Smooth muscle cell (in vitro differentiated cells): ENCODE results near the gene SPRR2A. TPM values are rescaled to one million over a fixed set of nuclear protein-coding genes. Genes with fewer than 3 reads are reported as not detected.
"Not testable (repeated sequence)": the region's sequence is repeated elsewhere in the genome, so short reads cannot be mapped to it uniquely, and the experiment has no call there.

ENCODE experiments used
- DNase-seq: peaks from one replicate; lab custom pipeline; 2025; ENCODE audit not compliant: unreplicated experiment; lab: John Stamatoyannopoulos, UW
- H2AFZ ChIP-seq: fragments of 200-600 bp; sonication (generic); 2 replicates; pipeline ENCODE4 v1.6.0; 2016; ENCODE audit warnings: antibody characterized with exemption, low read depth, mild to moderate bottlenecking
- H3F3A ChIP-seq: fragments of 200-600 bp; sonication (generic); 2 replicates; pipeline ENCODE4 v1.6.0; 2017; ENCODE audit warnings: antibody characterized with exemption, low read depth
- H3K27ac ChIP-seq: fragments of 200-600 bp; sonication (generic); 2 replicates; pipeline ENCODE4 v1.5.1; 2016; ENCODE audit warnings: low read depth, mild to moderate bottlenecking
- H3K27me3 ChIP-seq: fragments of 200-600 bp; sonication (generic); 2 replicates; pipeline ENCODE4 v1.6.1; 2016; ENCODE audit warnings: low read depth, mild to moderate bottlenecking
- H3K36me3 ChIP-seq: fragments of 200-600 bp; sonication (generic); 2 replicates; pipeline ENCODE4 v1.5.1; 2016; ENCODE audit warnings: low read depth
- H3K4me1 ChIP-seq: fragments of 200-600 bp; sonication (generic); 2 replicates; pipeline ENCODE4 v1.5.1; 2016; ENCODE audit warnings: low read depth
- H3K4me2 ChIP-seq: fragments of 200-600 bp; sonication (generic); 2 replicates; pipeline ENCODE4 v1.6.0; 2016; ENCODE audit warnings: mild to moderate bottlenecking
- H3K4me3 ChIP-seq: fragments of 200-600 bp; sonication (generic); 2 replicates; pipeline ENCODE4 v1.5.1; 2016; ENCODE audit warnings: mild to moderate bottlenecking
- H3K79me2 ChIP-seq: fragments of 200-600 bp; sonication (generic); 2 replicates; pipeline ENCODE4 v1.6.0; 2016; ENCODE audit warnings: low read depth, mild to moderate bottlenecking
- H3K9ac ChIP-seq: fragments of 200-600 bp; sonication (generic); 2 replicates; pipeline ENCODE4 v1.6.0; 2016; ENCODE audit warnings: low read depth
- H3K9me3 ChIP-seq: fragments of 200-600 bp; sonication (generic); replicated peaks from 2 replicates; pipeline ENCODE4 v1.5.1; 2016; ENCODE audit warnings: low read depth
- H4K20me1 ChIP-seq: fragments of 200-600 bp; sonication (generic); 2 replicates; pipeline ENCODE4 v1.6.0; 2016; ENCODE audit warnings: low read depth
- CTCF ChIP-seq: fragments of 200-600 bp; sonication (generic); IDR thresholded peaks from 2 replicates; pipeline ENCODE4 v1.5.1; 2017; ENCODE audit warnings: borderline replicate concordance, mild to moderate bottlenecking, antibody characterized with exemption; ENCODE audit not compliant: insufficient read depth, poor library complexity, severe bottlenecking
- WGBS: methylation state at CpG from one replicate; pipeline ENCODE4 v1.1.7; 2016; ENCODE audit warnings: low lambda C conversion rate; 5-methylcytosine and 5-hydroxymethylcytosine counted together
- polyA plus RNA-seq: library from polyadenylated mRNA; unstranded; fragments of >200 nt; fragmentation: Nextera tagmentation; extraction: Ambion mirVana; gene quantifications from 2 replicates; pipeline ENCODE4 v1.2.1, GENCODE V29; 2016
- total RNA-seq: library from RNA; depleted of rRNA; stranded (reverse); fragments of >200 nt; gene quantifications from 2 replicates; pipeline ENCODE4 v1.2.3, GENCODE V29; 2014

The SPRR2A gene
- total and polyA plus RNA-seq, 2 experiments from 2014 or later = 1.5 TPM; not detected in 1

GRCh38 chr1:153058826-153059784, 1.8 kb upstream of the SPRR2A start:
- no peak overlapping the region for H3K27ac ChIP-seq
- no peak for DNase-seq
- H3K27me3 ChIP-seq = no peaks in the 10 kb centered on the region
- no peak for TF ChIP-seq CTCF
- no peak overlapping the region for H3K4me3 ChIP-seq
- H3F3A ChIP-seq = no peaks in the 10 kb centered on the region
- H3K36me3 ChIP-seq = no peaks in the 10 kb centered on the region
- H3K9ac ChIP-seq = no peak overlapping the region
- no peaks in the 10 kb centered on the region for H3K4me1 ChIP-seq
- 67% methylated on average over 6 of the region's 6 CpGs for WGBS
- H2AFZ ChIP-seq = no peak overlapping the region
- no peaks in the 10 kb centered on the region for H3K9me3 ChIP-seq
- H4K20me1 ChIP-seq = no peaks in the 10 kb centered on the region
- no peaks in the 10 kb centered on the region for H3K79me2 ChIP-seq
- H3K4me2 ChIP-seq = no peak overlapping the region

GRCh38 chr1:153058154-153058553, 842 bp upstream of the SPRR2A start:
- no peaks in the 10 kb centered on the region for H3K79me2 ChIP-seq
- no peaks in the 10 kb centered on the region for H3K36me3 ChIP-seq
- no peak overlapping the region for H3K9ac ChIP-seq
- peaks cover 3% of the 10 kb centered on the region for H3K9me3 ChIP-seq
- H3K4me1 ChIP-seq = no peaks in the 10 kb centered on the region
- TF ChIP-seq CTCF = no peak
- H4K20me1 ChIP-seq = no peaks in the 10 kb centered on the region
- no peak overlapping the region for H3K4me2 ChIP-seq
- no peaks in the 10 kb centered on the region for H3F3A ChIP-seq
- no peak overlapping the region for H2AFZ ChIP-seq
- no peaks in the 10 kb centered on the region for H3K27me3 ChIP-seq
- H3K27ac ChIP-seq = no peak overlapping the region
- no peak overlapping the region for H3K4me3 ChIP-seq
- WGBS = 70% methylated on average over 2 of the region's 2 CpGs
- no peak for DNase-seq

- not testable (repeated sequence) for H3K4me2 ChIP-seq, H3K4me1 ChIP-seq, DNase-seq, H3K27me3 ChIP-seq, H3K27ac ChIP-seq, H3K4me3 ChIP-seq, H3K9ac ChIP-seq, H3F3A ChIP-seq, H4K20me1 ChIP-seq, H3K36me3 ChIP-seq, H3K79me2 ChIP-seq, H3K9me3 ChIP-seq, H2AFZ ChIP-seq
- WGBS = 58% methylated on average over 3 of the region's 3 CpGs
Observed at GRCh38 chr1:153056111-153056510, 1.2 kb downstream of the SPRR2A start.

- Histone ChIP-seq H3F3A (no peaks in the 10 kb centered on the region), H3K27me3 (no peaks in the 10 kb centered on the region), H3K79me2 (no peaks in the 10 kb centered on the region), H2AFZ (no peak overlapping the region), H3K9ac (no peak overlapping the region), H3K4me2 (no peak overlapping the region), H3K36me3 (no peaks in the 10 kb centered on the region), H3K4me1 (no peaks in the 10 kb centered on the region), H3K9me3 (peaks cover 3% of the 10 kb centered on the region), H4K20me1 (no peaks in the 10 kb centered on the region), H3K4me3 (no peak overlapping the region), H3K27ac (no peak overlapping the region)
- WGBS = 69% methylated on average over 2 of the region's 2 CpGs
- no peak for TF ChIP-seq CTCF
- DNase-seq = no peak
Observed at GRCh38 chr1:153049211-153049610, 8.1 kb downstream of the SPRR2A start.
